ENCODE data around the gene CHMP6.

DNA sequence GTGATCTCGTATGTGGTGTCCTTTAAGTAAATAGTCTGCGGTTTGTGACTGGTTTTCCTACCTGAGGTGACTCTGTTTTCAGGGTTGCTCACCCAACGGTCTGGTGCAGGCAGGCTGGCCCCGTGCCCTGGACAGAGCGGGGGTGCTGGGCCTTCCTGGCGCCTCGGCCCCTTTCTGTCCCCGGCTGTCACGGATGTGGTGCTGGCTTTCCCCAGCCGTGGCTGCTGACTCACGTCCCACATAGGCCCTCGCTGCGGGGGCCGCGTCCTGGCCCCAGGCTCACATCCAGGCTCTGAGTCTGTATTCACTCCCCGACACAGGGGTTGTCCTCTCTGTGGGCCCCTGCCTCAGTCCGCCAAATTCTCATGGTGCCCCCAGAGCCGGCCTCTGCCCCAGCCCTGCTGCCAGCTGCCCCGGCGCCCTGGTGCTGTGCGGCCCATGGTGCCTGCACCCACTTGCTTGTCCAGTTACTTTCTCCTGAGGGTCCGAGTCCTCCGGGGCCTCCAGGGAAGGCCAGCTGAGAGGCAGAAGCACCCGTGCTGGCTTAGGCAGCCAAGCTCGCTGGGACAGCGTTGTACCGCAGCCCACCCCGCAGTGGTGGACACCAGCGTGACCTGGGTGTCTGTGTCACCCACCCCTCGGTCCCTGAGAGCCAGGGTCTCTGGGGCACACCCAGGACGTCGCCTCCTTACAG, 5.9 kb downstream of the CHMP6 start:
- TF ChIP-seq, protein P1, sequence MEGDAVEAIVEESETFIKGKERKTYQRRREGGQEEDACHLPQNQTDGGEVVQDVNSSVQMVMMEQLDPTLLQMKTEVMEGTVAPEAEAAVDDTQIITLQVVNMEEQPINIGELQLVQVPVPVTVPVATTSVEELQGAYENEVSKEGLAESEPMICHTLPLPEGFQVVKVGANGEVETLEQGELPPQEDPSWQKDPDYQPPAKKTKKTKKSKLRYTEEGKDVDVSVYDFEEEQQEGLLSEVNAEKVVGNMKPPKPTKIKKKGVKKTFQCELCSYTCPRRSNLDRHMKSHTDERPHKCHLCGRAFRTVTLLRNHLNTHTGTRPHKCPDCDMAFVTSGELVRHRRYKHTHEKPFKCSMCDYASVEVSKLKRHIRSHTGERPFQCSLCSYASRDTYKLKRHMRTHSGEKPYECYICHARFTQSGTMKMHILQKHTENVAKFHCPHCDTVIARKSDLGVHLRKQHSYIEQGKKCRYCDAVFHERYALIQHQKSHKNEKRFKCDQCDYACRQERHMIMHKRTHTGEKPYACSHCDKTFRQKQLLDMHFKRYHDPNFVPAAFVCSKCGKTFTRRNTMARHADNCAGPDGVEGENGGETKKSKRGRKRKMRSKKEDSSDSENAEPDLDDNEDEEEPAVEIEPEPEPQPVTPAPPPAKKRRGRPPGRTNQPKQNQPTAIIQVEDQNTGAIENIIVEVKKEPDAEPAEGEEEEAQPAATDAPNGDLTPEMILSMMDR (conservative IDR thresholded peaks at IDR 0.05; ENCODE audit: low read length) = no peak
- TF ChIP-seq EZH2phosphoT487 (IDR thresholded peaks at IDR 0.05; ENCODE audit: borderline replicate concordance, low read depth, low read length) = no peak

Data from OCI-LY7 (cell line).